Keratinocyte (primary cell): Measurements from ENCODE around the gene CEP162. TPM values are rescaled to one million over a fixed set of nuclear protein-coding genes. Genes with fewer than 3 reads are reported as not detected.

Source experiments
- DNase-seq: peaks from one replicate; pipeline ENCODE4 v3.0.0-alpha.2; 2011; ENCODE audit warnings: low read depth, missing footprints, low spot score
- FAIRE-seq: peaks from 2 replicates; lab custom pipeline; 2011; peaks lifted over from hg19 to GRCh38; lab: Jason Lieb, UNC
- H2AFZ ChIP-seq: 2 replicates; pipeline ENCODE4 v1.6.0; 2012; ENCODE audit warnings: low read length, control low read depth, inconsistent platforms; ENCODE audit not compliant: control insufficient read depth
- H3K27ac ChIP-seq: 2 replicates; pipeline ENCODE4 v1.5.1; 2011; ENCODE audit warnings: low read length; ENCODE audit not compliant: control insufficient read depth, insufficient read depth
- H3K27me3 ChIP-seq: 3 replicates; pipeline ENCODE4 v1.6.0; 2011; ENCODE audit warnings: low read length; ENCODE audit not compliant: control insufficient read depth, insufficient read depth; ENCODE audit errors: extremely low read depth
- H3K36me3 ChIP-seq, 2 experiments: 2 replicates in 1 of 2; 3 replicates in 1 of 2; pipeline ENCODE4 v1.5.1; 2011; ENCODE audit warnings: low read length in 2 of 2, mild to moderate bottlenecking in 1 of 2; ENCODE audit not compliant: control insufficient read depth in 2 of 2, insufficient read depth in 2 of 2; ENCODE audit errors: extremely low read depth in 1 of 2
- H3K4me1 ChIP-seq: 3 replicates; pipeline ENCODE4 v1.5.1; 2011; ENCODE audit warnings: low read length; ENCODE audit not compliant: control insufficient read depth, insufficient read depth; ENCODE audit errors: extremely low read depth
- H3K4me2 ChIP-seq: 3 replicates; pipeline ENCODE4 v1.6.0; 2011; ENCODE audit warnings: low read depth, low read length; ENCODE audit not compliant: control insufficient read depth, insufficient read depth; ENCODE audit errors: extremely low read depth
- H3K4me3 ChIP-seq, 3 experiments: fragments of 200-600 bp in 1 of 3; sonication (generic) in 1 of 3; 2 replicates in 2 of 3; 3 replicates in 1 of 3; pipeline ENCODE4 v1.5.1; 2011 to 2016; ENCODE audit warnings: low read length in 3 of 3, mild to moderate bottlenecking in 3 of 3, control low read depth in 2 of 3, inconsistent platforms in 1 of 3, low read depth in 1 of 3, mixed read lengths in 1 of 3, mixed run types in 1 of 3, moderate library complexity in 1 of 3; ENCODE audit not compliant: control insufficient read depth in 2 of 3, insufficient read depth in 2 of 3; ENCODE audit errors: extremely low read depth in 1 of 3
- H3K79me2 ChIP-seq: 2 replicates; pipeline ENCODE4 v1.6.0; 2012; ENCODE audit warnings: low read length; ENCODE audit not compliant: control insufficient read depth, insufficient read depth
- H3K9ac ChIP-seq: 3 replicates; pipeline ENCODE4 v1.6.0; 2011; ENCODE audit warnings: low read length; ENCODE audit not compliant: control insufficient read depth, insufficient read depth; ENCODE audit errors: extremely low read depth
- H3K9me1 ChIP-seq: 3 replicates; pipeline ENCODE4 v1.6.0; 2011; ENCODE audit warnings: low read length; ENCODE audit not compliant: control insufficient read depth, insufficient read depth; ENCODE audit errors: extremely low read depth
- H3K9me3 ChIP-seq: 2 replicates; pipeline ENCODE4 v1.5.1; 2012; ENCODE audit warnings: low read depth, low read length; ENCODE audit not compliant: control insufficient read depth
- H4K20me1 ChIP-seq: 3 replicates; pipeline ENCODE4 v1.6.0; 2011; ENCODE audit warnings: low read length; ENCODE audit not compliant: control insufficient read depth, insufficient read depth; ENCODE audit errors: extremely low read depth
- CTCF ChIP-seq, 3 experiments: IDR thresholded peaks in 1 of 3; conservative IDR thresholded peaks in 1 of 3; optimal IDR thresholded peaks in 1 of 3; 2 replicates in 2 of 3; 3 replicates in 1 of 3; pipeline versions ENCODE3 to v1.5.1; 2011; ENCODE audit warnings: low read length in 3 of 3, mild to moderate bottlenecking in 3 of 3, moderate library complexity in 2 of 3, control low read depth in 1 of 3, inconsistent platforms in 1 of 3; ENCODE audit not compliant: insufficient read depth in 2 of 3; ENCODE audit errors: extremely low read depth in 1 of 3
- EZH2 ChIP-seq: IDR thresholded peaks from one replicate; pipeline ENCODE4 v1.6.1; 2012; ENCODE audit warnings: inconsistent platforms, mild to moderate bottlenecking, low read length, moderate library complexity
- dilution Hi-C: fragments of 300-500 bp; cut with MboI; formaldehyde crosslinking; loops from one replicate; pipeline ENCODE4 v1.7.0; 2020; ENCODE audit warnings: low sequenced_read_pairs; ENCODE audit not compliant: extremely low pct_ligation_motif_present
- polyA plus RNA-seq, 5 experiments: library from polyadenylated mRNA; depleted of rRNA in 3 of 5; stranded (reverse) in 3 of 5; stranded (forward) in 1 of 5; unstranded in 1 of 5; fragments of >200 nt; gene quantifications; 1 replicate in 1 of 5; 2 replicates in 3 of 5; 3 replicates in 1 of 5; pipeline versions ENCODE4 v1.2.1 to v1.2.3, GENCODE V29; 2011 to 2012; ENCODE audit warnings: missing spikeins in 2 of 5, low read depth in 1 of 5, low replicate concordance in 1 of 5

CEP162 gene
- polyA plus RNA-seq, 1 donor (not counting 4 experiments of a cell fraction or from before 2014, with no cell fraction given): 2.6 TPM

- dilution Hi-C loops: no loop called here
- Histone ChIP-seq H3K9ac (no peak overlapping the region), H3K79me2 (no peaks in the 10 kb centered on the region), H3K4me1 (no peaks in the 10 kb centered on the region), H3K36me3 (no peaks in the 10 kb centered on the region), H3K9me1 (no peaks in the 10 kb centered on the region), H3K27me3 (no peaks in the 10 kb centered on the region), H2AFZ (no peak overlapping the region), H3K4me2 (no peak overlapping the region), H3K9me3 (no peaks in the 10 kb centered on the region), H3K27ac (no peak overlapping the region), H4K20me1 (no peaks in the 10 kb centered on the region), H3K4me3 (no peak overlapping the region)
- no peak for DNase-seq
- FAIRE-seq: no peak
- TF ChIP-seq EZH2 (no peak), CTCF (optimal IDR thresholded peaks at IDR 0.05 in 1 of 3, IDR thresholded peaks at IDR 0.05 in 1 of 3, conservative IDR thresholded peaks at IDR 0.05 in 1 of 3; ENCODE audit: extremely low read depth in 1 of 3, insufficient read depth in 2 of 3, low read length in 3 of 3) (no peak)
These were observed 28.2 kb upstream of the CEP162 start for GRCh38 chr6:84255641-84256040.

DNA sequence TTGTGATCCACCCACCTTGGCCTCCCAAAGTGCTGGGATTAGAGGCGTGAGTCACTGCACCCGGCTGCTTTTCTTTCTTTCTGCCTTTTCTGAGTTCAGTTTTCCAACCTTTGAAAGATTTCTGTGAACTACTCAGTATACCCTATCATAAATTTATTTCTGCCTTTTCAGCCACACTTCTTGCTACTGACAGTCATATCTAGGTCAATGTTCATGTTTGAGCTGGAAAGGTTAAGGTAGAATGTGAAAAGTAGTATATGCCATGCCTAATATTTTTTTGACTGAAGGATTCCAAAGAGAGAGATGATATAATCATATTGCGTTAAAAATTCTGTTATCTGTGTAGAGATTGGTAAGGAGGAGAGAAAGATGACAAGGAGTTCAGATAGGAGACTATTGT is 25.9 kb upstream of the CEP162 start:
- Histone ChIP-seq H3K9me3 (no peaks in the 10 kb centered on the region), H3K79me2 (no peaks in the 10 kb centered on the region), H3K4me3 (no peak overlapping the region), H3K4me1 (no peaks in the 10 kb centered on the region), H2AFZ (no peak overlapping the region), H3K36me3 (no peaks in the 10 kb centered on the region), H3K9ac (no peak overlapping the region), H3K27ac (no peak overlapping the region), H3K27me3 (no peaks in the 10 kb centered on the region), H4K20me1 (no peaks in the 10 kb centered on the region), H3K4me2 (no peak overlapping the region), H3K9me1 (no peaks in the 10 kb centered on the region)
- TF ChIP-seq EZH2 (no peak), CTCF (optimal IDR thresholded peaks at IDR 0.05 in 1 of 3, IDR thresholded peaks at IDR 0.05 in 1 of 3, conservative IDR thresholded peaks at IDR 0.05 in 1 of 3; ENCODE audit: extremely low read depth in 1 of 3, insufficient read depth in 2 of 3, low read length in 3 of 3) (no peak)
- FAIRE-seq (no peak), DNase-seq (no peak)
- dilution Hi-C loops: no loop called here
